Kidney (tissue), 14 donors: ENCODE results near the gene AP3M1. TPM values are rescaled to one million over a fixed set of nuclear protein-coding genes. Genes with fewer than 3 reads are reported as not detected.

Experiments used
- DNase-seq, 5 donors: peaks; one replicate each; pipeline ENCODE4 v3.0.0-alpha.2; 2013 to 2020
- FAIRE-seq: peaks from 2 replicates; lab custom pipeline; 2012; peaks lifted over from hg19 to GRCh38; lab: Jason Lieb, UNC
- H3K27ac ChIP-seq, 2 donors: one replicate each; pipeline ENCODE4 v1.7.0; 2013; ENCODE audit warnings: low read depth in 2 of 2, low read length in 2 of 2, inconsistent platforms in 1 of 2
- H3K27me3 ChIP-seq: one replicate; pipeline ENCODE4 v1.7.1; 2013; ENCODE audit warnings: low read length, inconsistent platforms; ENCODE audit not compliant: control insufficient read depth, insufficient read depth
- H3K36me3 ChIP-seq, 3 donors: one replicate each; pipeline versions ENCODE4 v1.7.0 to v1.7.1; 2013; ENCODE audit warnings: low read length in 3 of 3, control low read depth in 1 of 3, inconsistent platforms in 1 of 3; ENCODE audit not compliant: insufficient read depth in 3 of 3, control insufficient read depth in 2 of 3
- H3K4me1 ChIP-seq, 3 donors: one replicate each; pipeline versions ENCODE4 v1.7.0 to v1.7.1; 2013; ENCODE audit warnings: low read length in 3 of 3, inconsistent platforms in 1 of 3, low read depth in 1 of 3; ENCODE audit not compliant: control insufficient read depth in 2 of 3, insufficient read depth in 2 of 3
- H3K4me3 ChIP-seq, 3 donors: one replicate each; pipeline versions ENCODE4 v1.7.0 to v1.8.1; 2013; ENCODE audit warnings: low read length in 3 of 3, control low read depth in 1 of 3, inconsistent platforms in 1 of 3
- H3K9ac ChIP-seq, 3 donors: one replicate each; pipeline versions ENCODE4 v1.7.0 to v1.7.1; 2013; ENCODE audit warnings: low read length in 3 of 3, control low read depth in 1 of 3, inconsistent platforms in 1 of 3
- H3K9me3 ChIP-seq, 3 donors: one replicate each; pipeline versions ENCODE4 v1.7.0 to v1.7.1; 2013; ENCODE audit warnings: low read length in 3 of 3, control low read depth in 1 of 3, inconsistent platforms in 1 of 3; ENCODE audit not compliant: control insufficient read depth in 2 of 3, insufficient read depth in 1 of 3
- CTCF ChIP-seq: IDR thresholded peaks from 3 replicates; pipeline ENCODE4 v1.5.1; 2012; ENCODE audit warnings: mild to moderate bottlenecking, moderate library complexity, borderline replicate concordance; ENCODE audit not compliant: insufficient read depth; ENCODE audit errors: extremely low read depth
- intact Hi-C: fragments of 100-400 bp; cut with DNase I; formaldehyde crosslinking; loops from one replicate; pipeline ENCODE4 v1.11.1; 2022
- polyA plus RNA-seq: library from polyadenylated mRNA; stranded (reverse); fragments of 350-450 nt; fragmentation: Illumina TruSeq; extraction: RNeasy Lipid Tissue Mini Kit (QIAGEN cat#74804); gene quantifications from one replicate; pipeline ENCODE4 v1.2.3, GENCODE V29; 2014; ENCODE audit warnings: low read depth, low replicate concordance; ENCODE audit not compliant: insufficient read depth
- total RNA-seq: library from RNA; stranded (reverse); fragmentation: NEBNext Ultra II Directional; extraction: Animal tissue kit (Norgen Biotek cat#: 25700); gene quantifications from one replicate; pipeline ENCODE4 v1.2.1, GENCODE V29; 2021
- donor health status: control.
- donor health status: control.
- donor health status: control.
- donor health status: control.
- donor health status: control.
- donor health status: DM: yes; HTN: yes; CAD: no.
- donor health status: Normal renal cell carcinoma (clear cell type).

The AP3M1 gene
- total and polyA plus RNA-seq, 2 donors from 2014 or later = 14.6 to 30.1 TPM

DNA sequence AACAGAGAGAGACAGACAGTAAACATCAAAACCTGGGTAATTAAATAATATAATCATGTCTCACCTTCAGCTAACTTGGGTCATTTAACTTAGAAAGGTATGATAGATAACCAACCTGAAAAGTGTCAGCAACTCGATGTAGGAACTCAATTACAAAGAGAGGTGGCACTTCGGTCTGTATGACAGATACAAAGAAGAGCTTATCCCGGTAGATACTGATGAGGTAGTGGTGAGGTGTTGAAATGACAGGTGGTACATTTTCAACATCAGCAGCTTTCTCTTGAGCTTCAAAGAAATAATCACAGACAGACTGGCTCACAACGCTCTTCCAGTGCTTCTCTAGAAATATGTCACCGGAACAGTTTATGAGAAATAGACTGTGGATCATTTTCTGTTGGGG lies 12.6 kb downstream of the AP3M1 start:
- no peak for TF ChIP-seq CTCF
- FAIRE-seq = no peak
- DNase-seq = no peak
- H3K4me1 ChIP-seq = no peaks in the 10 kb centered on the region
- H3K27ac ChIP-seq = no peak overlapping the region
- no peak overlapping the region for H3K4me3 ChIP-seq
- peaks cover 11 to 27% (median 16%) of the 10 kb centered on the region in 3 donors for H3K36me3 ChIP-seq
- intact Hi-C loops = no loop called here
- H3K27me3 ChIP-seq = no peaks in the 10 kb centered on the region
- no peak overlapping the region for H3K9ac ChIP-seq
- no peaks in the 10 kb centered on the region for H3K9me3 ChIP-seq

GRCh38 chr10:74135452-74135851 lies 15.2 kb downstream of the AP3M1 start:
- H3K27ac ChIP-seq = no peak overlapping the region
- H3K9me3 ChIP-seq = no peaks in the 10 kb centered on the region
- TF ChIP-seq CTCF = no peak
- no peaks in the 10 kb centered on the region for H3K4me1 ChIP-seq
- no peaks in the 10 kb centered on the region for H3K27me3 ChIP-seq
- H3K4me3 ChIP-seq = no peak overlapping the region
- peaks cover 16 to 27% (median 16%) of the 10 kb centered on the region in 3 donors for H3K36me3 ChIP-seq
- no peak overlapping the region for H3K9ac ChIP-seq
- FAIRE-seq (peak; percentile 39), DNase-seq (no peak)
- intact Hi-C loops = no loop called here

DNA sequence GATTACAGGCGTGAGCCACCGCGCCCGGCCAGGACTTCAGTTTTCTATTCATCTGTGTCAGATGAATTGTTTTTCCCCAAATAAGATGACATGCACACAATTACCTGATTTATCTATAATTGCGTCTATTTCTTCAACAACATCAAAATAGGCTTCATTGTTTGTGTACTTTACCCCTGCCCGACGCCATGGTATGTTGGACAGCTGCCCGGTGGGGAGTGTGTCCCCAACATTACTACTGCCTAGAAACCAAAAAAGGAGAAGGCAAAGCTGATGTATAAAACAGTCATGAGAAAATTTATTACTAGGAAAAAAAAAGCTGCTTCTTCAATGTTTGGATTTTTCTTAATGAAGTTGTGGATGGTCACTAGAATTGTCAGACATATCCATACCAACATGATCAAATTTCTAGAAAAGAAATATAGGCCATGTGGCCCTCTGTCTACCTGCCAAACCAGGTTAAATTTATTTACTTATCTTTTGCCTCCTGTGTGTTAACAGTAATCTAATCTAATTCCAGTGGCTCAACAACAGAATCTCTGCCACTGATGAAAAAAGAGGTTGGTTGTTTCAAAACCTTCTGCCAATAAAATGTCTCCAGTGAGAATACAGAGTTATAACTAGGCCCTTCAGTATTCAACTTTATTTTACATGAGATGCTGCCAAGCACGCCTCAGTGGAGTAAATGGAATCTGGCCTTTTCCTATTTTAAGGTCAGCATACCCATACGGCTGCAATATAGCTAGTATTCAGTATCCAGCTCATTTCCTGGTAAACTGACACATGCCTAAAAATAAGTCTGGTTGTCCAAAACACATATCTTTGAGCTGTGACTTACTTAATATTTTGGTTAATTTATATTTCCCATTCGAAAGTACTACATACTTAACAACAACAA lies 16.5 kb downstream of the AP3M1 start:
- no peak for TF ChIP-seq CTCF
- FAIRE-seq (no peak), DNase-seq (no peak)
- Histone ChIP-seq H3K36me3 (peaks cover 18 to 36% (median 19%) of the 10 kb centered on the region in 3 donors), H3K9me3 (no peaks in the 10 kb centered on the region), H3K9ac (no peak overlapping the region), H3K27ac (no peak overlapping the region), H3K4me3 (no peak overlapping the region), H3K4me1 (no peaks in the 10 kb centered on the region), H3K27me3 (no peaks in the 10 kb centered on the region)
- intact Hi-C loops = no loop called here
